HG02678 (cell line): ENCODE data around the gene DPH7.
"Not testable (repeated sequence)": the region's sequence is repeated elsewhere in the genome, so short reads cannot be mapped to it uniquely, and the experiment has no call there.

ENCODE experiments used
- ATAC-seq: cut with Tn5 transposase; IDR thresholded peaks from one replicate; pipeline ENCODE4 v1.9.1; 2021; ENCODE audit warnings: mild to moderate bottlenecking, moderate library complexity; ENCODE audit not compliant: unreplicated experiment

Gene DPH7

GRCh38 chr9:137550958-137551263 lies 27.8 kb downstream of the DPH7 start:
- not testable (repeated sequence) for ATAC-seq

- no peak for ATAC-seq
These were observed 28.5 kb downstream of the DPH7 start, which contains the start of gene PNPLA7 for GRCh38 chr9:137550231-137550621. Gene PNPLA7 (minus strand): TSS chr9:137550402. CDS start chr9:137550197, 205 bp downstream.

- ATAC-seq = no peak
These were observed 30.8 kb downstream of the DPH7 start for GRCh38 chr9:137547687-137548543.

- ATAC-seq = no peak
These were observed 33.6 kb downstream of the DPH7 start for GRCh38 chr9:137545123-137545522.

GRCh38 chr9:137544176-137544760 lies 34.5 kb downstream of the DPH7 start:
- no peak for ATAC-seq

GRCh38 chr9:137543237-137543963 lies 35.3 kb downstream of the DPH7 start:
- ATAC-seq = no peak

GRCh38 chr9:137542486-137542885 lies 36.2 kb downstream of the DPH7 start:
- no peak for ATAC-seq

GRCh38 chr9:137540536-137540935 lies 38.2 kb downstream of the DPH7 start:
- no peak for ATAC-seq

GRCh38 chr9:137538058-137538457 lies 40.7 kb downstream of the DPH7 start:
- ATAC-seq = no peak

GRCh38 chr9:137536594-137537131 lies 42.1 kb downstream of the DPH7 start:
- not testable (repeated sequence) for ATAC-seq

GRCh38 chr9:137535120-137535428 lies 43.7 kb downstream of the DPH7 start:
- ATAC-seq = no peak

GRCh38 chr9:137534256-137535119 lies 44.2 kb downstream of the DPH7 start:
- no peak for ATAC-seq

GRCh38 chr9:137532891-137533468 lies 45.7 kb downstream of the DPH7 start:
- ATAC-seq = not testable (repeated sequence)

GRCh38 chr9:137531099-137531765 lies 47.5 kb downstream of the DPH7 start:
- no peak for ATAC-seq

- no peak for ATAC-seq
These were observed 48.4 kb downstream of the DPH7 start for GRCh38 chr9:137530331-137530730.

- no peak for ATAC-seq
These were observed 53.8 kb downstream of the DPH7 start for GRCh38 chr9:137524981-137525317.

- no peak for ATAC-seq
These were observed 54.4 kb downstream of the DPH7 start for GRCh38 chr9:137524161-137524980.

- ATAC-seq = no peak
These were observed 55.8 kb downstream of the DPH7 start for GRCh38 chr9:137522746-137523455.
